Mammary epithelial cell (primary cell): ENCODE measurements around the gene SHISA4.

ENCODE experiments used
- CTCF ChIP-seq, 2 donors: IDR thresholded peaks in 1 of 2; conservative IDR thresholded peaks in 1 of 2; 2 replicates each; pipeline ENCODE4 v1.5.1; 2011 to 2012; ENCODE audit warnings: inconsistent platforms in 2 of 2, low read length in 2 of 2, mild to moderate bottlenecking in 2 of 2, control low read depth in 1 of 2, low read depth in 1 of 2; ENCODE audit not compliant: insufficient read depth in 1 of 2; ENCODE audit errors: extremely low read depth in 1 of 2
- EZH2 ChIP-seq: IDR thresholded peaks from 2 replicates; pipeline ENCODE4 v1.6.1; 2012; ENCODE audit warnings: low read length, inconsistent platforms, borderline replicate concordance

- TF ChIP-seq CTCF (conservative IDR thresholded peaks at IDR 0.05 in 1 of 2, IDR thresholded peaks at IDR 0.05 in 1 of 2; ENCODE audit: extremely low read depth in 1 of 2, insufficient read depth in 1 of 2, low read depth in 1 of 2, low read length in 2 of 2) (no peak), EZH2 (no peak)
Measured at GRCh38 chr1:201939148-201939547, 50.5 kb downstream of the SHISA4 start.
